PFSK-1 (cell line): Measurements from ENCODE around the gene EFHD2.

Experiments used
- FOXP2 ChIP-seq: optimal IDR thresholded peaks from 2 replicates; pipeline ENCODE3; 2011; ENCODE audit warnings: borderline replicate concordance, control low read depth, inconsistent platforms; ENCODE audit not compliant: insufficient read depth; ENCODE audit errors: extremely low read length, extremely low read depth
- POLR2AphosphoS5 ChIP-seq: IDR thresholded peaks from 2 replicates; pipeline ENCODE4 v1.6.1; 2012; ENCODE audit warnings: low read depth, mild to moderate bottlenecking, control low read depth, low read length, moderate library complexity
- SIN3A ChIP-seq: IDR thresholded peaks from 2 replicates; pipeline ENCODE4 v1.6.1; 2012; ENCODE audit warnings: mild to moderate bottlenecking, low read length, moderate library complexity, borderline replicate concordance; ENCODE audit not compliant: insufficient read depth
- TAF1 ChIP-seq: IDR thresholded peaks from 2 replicates; pipeline ENCODE4 v1.6.1; 2012; ENCODE audit warnings: low read length, control low read depth, borderline replicate concordance; ENCODE audit not compliant: insufficient read depth
- TF ChIP-seq, protein P1 (sequence below), 2 experiments: IDR thresholded peaks; 2 replicates each; pipeline versions ENCODE4 v1.6.1 to v1.8.0; 2011 to 2012; ENCODE audit warnings: low read depth in 2 of 2, low read length in 2 of 2, control low read depth in 1 of 2, inconsistent platforms in 1 of 2, mild to moderate bottlenecking in 1 of 2, moderate library complexity in 1 of 2; ENCODE audit not compliant: insufficient read depth in 1 of 2

Gene EFHD2

GRCh38 chr1:15457585-15457984, 47.9 kb downstream of the EFHD2 start:
- no peak for TF ChIP-seq POLR2AphosphoS5
- no peak for TF ChIP-seq SIN3A
- TF ChIP-seq TAF1 = no peak
- TF ChIP-seq, protein P1, sequence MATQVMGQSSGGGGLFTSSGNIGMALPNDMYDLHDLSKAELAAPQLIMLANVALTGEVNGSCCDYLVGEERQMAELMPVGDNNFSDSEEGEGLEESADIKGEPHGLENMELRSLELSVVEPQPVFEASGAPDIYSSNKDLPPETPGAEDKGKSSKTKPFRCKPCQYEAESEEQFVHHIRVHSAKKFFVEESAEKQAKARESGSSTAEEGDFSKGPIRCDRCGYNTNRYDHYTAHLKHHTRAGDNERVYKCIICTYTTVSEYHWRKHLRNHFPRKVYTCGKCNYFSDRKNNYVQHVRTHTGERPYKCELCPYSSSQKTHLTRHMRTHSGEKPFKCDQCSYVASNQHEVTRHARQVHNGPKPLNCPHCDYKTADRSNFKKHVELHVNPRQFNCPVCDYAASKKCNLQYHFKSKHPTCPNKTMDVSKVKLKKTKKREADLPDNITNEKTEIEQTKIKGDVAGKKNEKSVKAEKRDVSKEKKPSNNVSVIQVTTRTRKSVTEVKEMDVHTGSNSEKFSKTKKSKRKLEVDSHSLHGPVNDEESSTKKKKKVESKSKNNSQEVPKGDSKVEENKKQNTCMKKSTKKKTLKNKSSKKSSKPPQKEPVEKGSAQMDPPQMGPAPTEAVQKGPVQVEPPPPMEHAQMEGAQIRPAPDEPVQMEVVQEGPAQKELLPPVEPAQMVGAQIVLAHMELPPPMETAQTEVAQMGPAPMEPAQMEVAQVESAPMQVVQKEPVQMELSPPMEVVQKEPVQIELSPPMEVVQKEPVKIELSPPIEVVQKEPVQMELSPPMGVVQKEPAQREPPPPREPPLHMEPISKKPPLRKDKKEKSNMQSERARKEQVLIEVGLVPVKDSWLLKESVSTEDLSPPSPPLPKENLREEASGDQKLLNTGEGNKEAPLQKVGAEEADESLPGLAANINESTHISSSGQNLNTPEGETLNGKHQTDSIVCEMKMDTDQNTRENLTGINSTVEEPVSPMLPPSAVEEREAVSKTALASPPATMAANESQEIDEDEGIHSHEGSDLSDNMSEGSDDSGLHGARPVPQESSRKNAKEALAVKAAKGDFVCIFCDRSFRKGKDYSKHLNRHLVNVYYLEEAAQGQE (IDR thresholded peaks at IDR 0.05; ENCODE audit: insufficient read depth in 1 of 2, low read depth in 2 of 2, low read length in 2 of 2) = no peak
- no peak for TF ChIP-seq FOXP2

DNA sequence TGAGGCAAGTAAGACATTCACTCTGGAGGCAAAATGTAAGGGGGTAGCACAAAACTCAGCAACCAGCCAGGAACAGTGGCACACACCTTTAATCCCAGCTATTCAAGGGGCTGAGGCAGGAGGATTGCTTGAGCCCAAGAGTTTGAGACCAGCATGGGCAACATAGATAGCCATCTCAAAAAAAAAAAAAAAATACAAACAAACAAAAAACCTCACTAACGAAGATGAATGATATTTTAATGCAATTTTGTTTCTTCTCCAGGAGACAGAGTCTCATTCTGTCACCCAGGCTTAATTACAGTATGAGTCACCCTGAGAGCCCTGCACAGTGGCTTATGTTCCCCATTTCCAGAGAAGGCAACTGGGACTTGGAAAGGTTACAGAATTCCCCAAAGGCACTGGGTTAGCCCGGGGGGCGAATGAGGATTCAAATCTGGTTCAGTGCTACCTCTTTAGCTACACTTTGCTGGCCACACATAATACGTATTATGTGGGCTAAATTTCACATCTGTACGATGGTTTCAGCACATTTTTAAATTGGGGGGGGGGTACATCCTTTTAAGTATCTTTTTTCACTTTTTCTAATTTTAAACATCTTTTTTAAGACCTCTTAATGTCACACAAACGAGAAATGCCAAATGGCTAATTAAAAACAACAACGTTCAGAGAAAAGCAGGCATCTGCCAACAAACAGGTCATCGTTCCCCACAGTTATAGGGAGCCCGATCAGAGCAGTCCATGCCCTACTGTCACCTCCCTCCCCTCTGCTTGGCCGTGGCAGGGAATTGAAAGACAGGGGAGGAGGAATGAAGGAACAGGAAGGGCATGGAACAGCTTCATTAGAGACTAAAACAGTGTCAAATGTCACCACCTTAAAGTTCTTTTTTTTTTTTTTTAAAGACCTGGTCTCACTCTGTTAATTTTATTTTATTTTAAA, 50.4 kb downstream of the EFHD2 start:
- TF ChIP-seq, protein P1 (IDR thresholded peaks at IDR 0.05; ENCODE audit: insufficient read depth in 1 of 2, low read depth in 2 of 2, low read length in 2 of 2) = no peak
- TF ChIP-seq TAF1 (no peak), POLR2AphosphoS5 (no peak), FOXP2 (no peak), SIN3A (no peak)

DNA sequence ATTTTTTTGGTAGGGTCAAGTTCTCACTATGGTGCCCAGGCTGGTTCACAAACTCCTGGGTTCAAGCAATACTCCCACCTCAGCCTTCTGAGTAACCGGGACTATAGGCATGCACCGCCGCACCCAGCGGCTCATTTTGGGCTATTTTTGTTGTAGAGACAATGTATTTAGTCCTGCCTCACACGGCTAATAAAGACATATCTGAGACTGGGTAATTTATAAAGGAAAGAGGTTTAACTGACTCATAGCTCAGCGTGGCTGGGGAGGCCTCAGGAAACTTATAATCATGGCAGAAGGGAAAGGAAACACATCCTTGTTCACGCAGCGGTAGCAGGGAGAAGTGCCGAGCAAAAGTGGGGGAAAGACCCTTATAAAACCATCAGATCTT, 51.0 kb downstream of the EFHD2 start:
- TF ChIP-seq POLR2AphosphoS5 = no peak
- TF ChIP-seq, protein P1 (IDR thresholded peaks at IDR 0.05; ENCODE audit: insufficient read depth in 1 of 2, low read depth in 2 of 2, low read length in 2 of 2) = no peak
- TF ChIP-seq FOXP2 = no peak
- no peak for TF ChIP-seq SIN3A
- TF ChIP-seq TAF1 = no peak

GRCh38 chr1:15465674-15466073, 56.0 kb downstream of the EFHD2 start:
- TF ChIP-seq, protein P1 (IDR thresholded peaks at IDR 0.05; ENCODE audit: insufficient read depth in 1 of 2, low read depth in 2 of 2, low read length in 2 of 2) = no peak
- TF ChIP-seq TAF1 (no peak), FOXP2 (no peak), SIN3A (no peak), POLR2AphosphoS5 (no peak)
